ENCODE data around the gene GRIK1.

GRCh38 chr21:29509121-29509520 lies 430.7 kb downstream of the GRIK1 start:
- TF ChIP-seq CTCF (IDR thresholded peaks at IDR 0.05), result no peak
- no peak for TF ChIP-seq POLR2A (IDR thresholded peaks at IDR 0.05)

Measured in vagina (tissue), 2 donors.